ENCODE results near the gene ABCB6. TPM values are rescaled to one million over a fixed set of nuclear protein-coding genes. Genes with fewer than 3 reads are reported as not detected.
"Not testable (repeated sequence)": the region's sequence is repeated elsewhere in the genome, so short reads cannot be mapped to it uniquely, and the experiment has no call there.

ABCB6 gene
- total RNA-seq, 1 donor from 2014 or later = 36.1 TPM

DNA sequence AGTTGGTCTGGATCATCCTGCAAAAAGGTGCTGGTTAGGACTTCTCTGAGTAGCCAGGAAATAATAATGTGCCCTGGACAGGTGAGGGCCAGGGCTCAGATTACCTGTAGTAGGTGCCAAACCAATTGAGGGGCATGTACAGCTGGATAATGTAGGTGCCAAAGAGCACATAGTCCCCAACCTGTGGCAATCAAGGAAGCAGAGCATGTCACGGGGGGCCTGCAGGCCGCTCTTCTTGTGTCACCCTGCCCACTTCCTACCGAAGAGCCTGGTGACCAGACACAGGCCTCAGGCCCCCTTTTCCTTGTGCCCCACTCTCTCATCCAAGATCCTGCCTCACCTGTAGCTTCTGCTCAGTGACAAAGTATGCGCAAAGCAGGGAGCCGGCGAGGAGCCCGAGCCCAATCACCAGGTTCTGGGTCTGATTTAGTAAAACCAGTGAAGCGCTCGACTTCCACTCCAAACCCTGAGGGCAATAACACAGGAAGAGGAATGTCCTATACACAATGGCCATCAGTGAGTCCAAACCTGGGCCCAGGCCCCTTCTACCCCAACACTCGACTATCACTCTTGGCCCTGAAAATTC is 5.2 kb downstream of the ABCB6 start:
- no peak for DNase-seq (ENCODE audit: low spot score)

DNA sequence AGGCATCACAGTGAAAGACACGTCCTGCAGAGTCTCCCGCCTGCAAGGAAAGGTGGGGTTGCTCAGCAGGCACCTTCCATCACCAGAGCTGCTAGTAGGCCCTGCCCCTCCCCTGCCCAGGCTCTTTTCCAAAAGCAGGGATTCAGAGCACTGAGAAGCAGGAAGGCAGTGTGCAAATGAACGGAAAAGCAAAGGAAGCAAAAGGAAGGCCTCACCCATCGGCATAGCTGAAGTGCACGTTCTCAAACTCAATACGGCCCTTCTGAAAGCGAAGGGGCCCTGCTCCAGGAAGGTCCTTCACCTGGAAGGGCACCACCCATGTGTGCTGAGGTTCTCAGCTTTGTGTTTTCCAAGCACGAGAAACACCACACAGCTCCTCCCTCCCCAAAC is 5.7 kb downstream of the ABCB6 start:
- DNase-seq (ENCODE audit: low spot score) = no peak

DNA sequence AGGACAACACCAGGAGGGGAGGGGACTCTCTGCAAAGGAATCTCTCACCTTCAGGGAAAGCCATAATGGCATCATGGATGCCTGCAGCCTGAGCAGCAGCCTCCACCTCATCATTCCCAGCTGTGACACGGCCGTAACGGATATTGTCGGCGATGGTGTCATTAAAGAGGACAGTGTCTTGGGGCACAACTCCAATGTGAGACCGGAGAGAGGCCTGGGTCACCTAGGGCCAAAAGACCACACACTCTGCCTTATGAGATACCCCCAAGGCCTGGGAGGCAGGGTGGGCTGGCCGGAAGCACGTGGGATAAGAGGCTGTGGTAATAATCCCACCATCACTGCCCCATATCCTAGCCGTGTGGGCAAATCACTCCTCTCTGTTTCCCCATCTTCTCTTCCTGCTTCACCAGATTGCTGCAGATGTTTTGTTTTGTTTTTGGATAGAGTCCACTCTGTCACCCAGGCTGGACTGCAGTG is 7.8 kb downstream of the ABCB6 start:
- no peak for DNase-seq (ENCODE audit: low spot score)

DNA sequence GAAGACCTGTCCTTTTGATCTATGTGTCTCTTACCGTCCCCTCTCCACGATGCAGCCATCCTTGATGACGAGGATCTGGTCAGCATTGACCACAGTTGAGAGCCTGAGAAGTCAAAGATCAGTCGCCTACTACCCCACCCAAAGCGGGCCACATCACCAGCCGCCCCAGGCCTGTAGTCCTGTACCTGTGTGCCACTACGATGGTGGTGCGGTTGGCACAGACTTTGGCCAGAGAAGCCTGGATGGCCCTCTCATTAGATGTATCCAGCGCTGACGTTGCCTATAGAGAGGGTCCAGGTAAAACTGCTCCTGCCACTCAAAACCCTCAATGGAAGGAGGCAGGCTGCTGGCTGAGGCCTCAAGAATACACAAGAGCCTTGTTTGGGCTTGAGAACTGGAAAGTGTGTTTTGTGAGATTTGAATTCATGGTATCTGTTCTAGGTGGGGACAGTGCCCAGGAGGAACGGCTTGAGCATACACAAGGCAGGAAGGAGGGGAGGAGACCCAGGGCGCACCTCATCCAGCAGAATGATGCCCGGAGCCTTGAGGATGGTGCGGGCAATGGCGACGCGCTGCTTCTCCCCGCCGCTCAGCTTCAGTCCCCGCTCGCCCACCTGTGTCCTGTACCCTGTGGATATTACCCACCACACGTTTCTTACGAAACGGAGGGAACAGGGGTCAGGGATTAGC is 8.4 kb downstream of the ABCB6 start:
- no peak for DNase-seq (ENCODE audit: low spot score)

DNA sequence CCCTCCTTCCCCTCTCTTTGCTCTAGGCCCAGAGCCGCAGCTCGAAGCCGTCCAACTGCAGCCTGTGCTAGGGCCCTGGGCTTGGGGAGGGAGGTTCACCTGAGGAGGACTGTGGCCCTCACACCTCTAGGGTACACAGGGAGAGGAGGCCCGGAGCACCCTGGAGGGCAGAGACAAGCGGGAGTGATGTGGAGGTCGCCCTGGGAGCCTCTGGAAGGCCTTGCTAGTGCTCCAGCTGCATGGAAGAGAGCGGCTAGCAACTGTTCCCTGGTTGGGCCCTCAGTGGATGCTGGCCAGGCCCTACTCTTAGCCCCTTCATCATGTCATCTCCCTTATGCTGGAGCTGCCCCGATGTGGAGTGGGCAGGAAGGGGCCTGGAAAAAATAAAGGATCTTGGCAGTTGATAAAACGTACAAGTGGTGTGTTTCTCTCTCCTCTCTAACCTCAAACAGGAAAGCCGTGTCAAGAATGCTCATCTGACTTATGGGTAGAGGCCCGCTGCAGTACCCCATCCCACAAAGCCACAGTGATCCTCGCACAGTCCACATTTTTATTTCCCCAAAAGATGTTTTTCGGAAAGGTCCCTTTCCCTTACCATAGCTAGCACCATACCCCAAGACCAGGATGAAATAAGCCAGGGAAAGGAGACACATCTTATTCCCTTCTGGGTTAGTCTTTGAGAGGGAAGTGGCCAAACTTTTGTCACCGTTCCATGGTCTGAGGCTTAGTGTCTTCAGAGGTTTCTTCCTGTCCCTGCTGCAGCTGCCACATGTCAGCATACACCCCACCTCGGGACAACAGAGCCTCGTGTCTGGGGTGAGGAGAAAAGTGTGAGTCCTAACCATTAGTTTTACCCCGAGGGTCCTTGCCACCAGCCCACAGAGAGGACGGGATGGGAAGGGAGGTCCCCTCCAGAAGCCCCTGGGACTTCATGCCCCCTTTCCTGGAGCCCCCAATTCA is 9.2 kb downstream of the ABCB6 start:
- no peak for DNase-seq (ENCODE audit: low spot score)

DNA sequence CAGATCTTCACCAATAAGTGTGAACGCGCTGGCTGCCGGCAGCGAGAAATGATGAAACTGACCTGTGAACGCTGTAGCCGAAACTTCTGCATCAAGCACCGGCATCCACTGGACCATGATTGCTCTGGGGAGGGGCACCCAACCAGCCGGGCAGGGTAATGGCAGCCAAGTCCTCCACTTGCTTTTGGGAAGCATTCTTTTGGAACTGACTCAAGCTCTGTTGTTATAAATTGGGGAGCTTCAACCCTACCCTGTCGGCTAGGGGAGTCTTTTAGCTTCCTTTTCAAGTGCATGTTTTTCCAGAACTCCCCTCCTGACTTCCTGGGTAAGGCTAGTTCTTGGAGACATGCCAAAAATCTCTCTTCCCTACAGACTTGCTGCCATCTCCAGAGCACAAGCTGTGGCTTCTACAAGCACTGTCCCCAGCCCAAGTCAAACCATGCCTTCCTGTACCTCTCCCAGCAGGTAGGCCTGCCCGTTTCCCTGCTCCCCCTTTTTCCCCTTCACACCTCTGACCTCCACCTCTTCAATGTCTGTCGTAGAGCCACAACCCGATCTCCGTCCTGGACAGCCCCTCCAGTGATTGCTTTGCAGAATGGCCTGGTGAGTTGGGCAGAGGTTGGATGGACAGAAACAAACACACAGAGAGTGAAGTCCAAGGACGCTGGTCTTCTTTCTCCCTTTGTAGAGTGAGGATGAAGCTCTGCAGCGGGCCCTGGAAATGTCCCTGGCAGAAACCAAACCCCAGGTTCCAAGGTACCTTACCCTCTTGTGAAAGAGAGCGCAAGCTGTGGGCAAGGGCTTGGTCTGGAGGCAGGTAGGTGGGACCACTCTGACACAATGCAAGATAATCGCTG is 10.6 kb downstream of the ABCB6 start:
- DNase-seq (ENCODE audit: low spot score) = no peak

DNA sequence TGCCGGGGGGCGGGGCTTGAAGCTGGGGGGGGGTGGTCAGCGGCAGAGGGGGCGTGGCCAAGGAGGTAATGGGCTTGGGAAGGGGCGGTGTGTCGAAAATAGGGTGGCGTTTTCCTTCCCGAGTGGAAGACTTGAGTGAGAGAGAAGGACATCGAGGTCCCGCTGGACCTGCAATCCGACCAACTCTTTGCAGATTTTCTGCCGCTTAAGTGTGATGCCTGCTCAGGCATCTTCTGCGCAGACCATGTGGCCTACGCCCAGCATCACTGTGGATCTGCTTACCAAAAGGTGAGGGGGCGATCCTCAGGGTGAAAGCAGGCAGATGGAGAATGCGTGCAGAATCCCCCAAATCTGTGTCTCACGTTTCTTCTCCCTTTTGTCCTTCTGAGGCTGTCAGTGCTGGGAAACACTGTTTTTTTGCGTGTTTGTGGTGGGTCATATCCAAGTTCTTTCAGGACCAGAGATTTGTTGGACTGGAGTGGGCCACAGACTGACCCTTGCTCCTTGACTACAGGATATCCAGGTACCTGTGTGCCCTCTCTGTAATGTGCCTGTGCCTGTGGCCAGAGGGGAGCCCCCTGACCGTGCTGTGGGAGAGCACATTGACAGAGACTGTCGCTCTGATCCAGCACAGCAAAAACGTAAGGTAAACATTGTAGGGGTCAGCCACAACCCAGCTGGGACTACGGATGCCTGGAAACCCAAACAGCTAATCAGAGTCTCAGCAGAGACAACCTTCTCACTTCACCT is 11.4 kb downstream of the ABCB6 start:
- no peak for DNase-seq (ENCODE audit: low spot score)

DNA sequence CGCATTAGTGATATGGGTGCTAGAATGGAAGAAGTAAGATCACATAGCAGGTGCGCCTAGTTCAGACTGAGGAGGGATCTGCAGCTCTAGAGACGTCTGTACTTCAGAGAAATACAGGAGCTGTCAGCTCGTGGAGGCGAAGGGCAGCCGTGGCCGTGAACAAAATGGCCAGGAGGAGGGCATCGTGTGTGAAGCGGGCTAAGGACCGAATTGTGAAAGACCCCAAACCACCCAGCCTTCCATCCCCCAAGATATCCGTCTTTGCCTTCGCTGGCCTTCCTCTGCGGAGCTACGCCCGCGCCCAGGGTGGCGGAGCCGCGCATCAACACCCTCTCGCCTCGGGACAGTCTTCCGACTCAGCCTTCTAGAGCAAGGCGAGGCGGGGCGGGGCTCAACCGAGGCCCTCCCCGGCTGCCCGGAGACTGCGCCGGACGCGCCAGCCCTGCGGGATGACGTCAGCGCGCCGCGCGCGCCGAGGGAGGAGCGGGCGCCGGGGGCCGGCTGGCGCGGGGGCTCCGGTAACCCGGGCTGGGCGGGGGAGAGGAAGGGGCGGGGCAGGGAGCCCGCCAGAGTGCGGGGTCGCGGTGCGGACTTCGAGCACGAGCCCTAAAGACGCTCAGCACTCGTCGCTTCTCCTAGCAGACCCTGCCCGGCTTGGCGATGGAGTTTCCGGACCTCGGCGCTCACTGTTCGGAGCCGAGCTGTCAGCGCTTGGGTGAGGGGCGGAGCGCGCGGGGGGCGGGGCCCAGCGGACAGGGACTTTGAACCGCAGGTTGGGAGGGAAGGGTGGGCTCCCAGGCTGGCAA is 12.2 kb downstream of the ABCB6 start, which contains the start of gene ZFAND2B:
Gene ZFAND2B (plus strand): TSS at position 455 of the 806 bp plus-strand sequence. CDS start 206 bp downstream, at position 661.
- DNase-seq (ENCODE audit: low spot score) = peak; percentile 95

DNA sequence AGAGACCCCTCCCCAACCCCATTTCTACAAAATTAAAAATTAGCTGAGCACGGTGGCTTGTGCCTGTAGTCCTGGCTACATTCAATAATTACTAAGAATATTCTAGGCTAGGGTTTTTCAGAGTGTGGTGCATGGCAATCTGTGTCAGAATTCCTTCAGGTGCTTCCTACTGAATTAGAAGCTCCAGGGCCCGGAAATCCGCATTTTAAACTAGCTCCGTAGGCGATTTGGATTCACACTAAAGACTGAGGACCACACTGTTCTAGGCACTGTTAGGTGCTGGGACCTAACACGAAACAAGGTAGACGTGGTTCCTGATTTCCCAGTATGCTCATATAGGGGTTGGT is 12.8 kb downstream of the ABCB6 start:
- DNase-seq (ENCODE audit: low spot score) = no peak

DNA sequence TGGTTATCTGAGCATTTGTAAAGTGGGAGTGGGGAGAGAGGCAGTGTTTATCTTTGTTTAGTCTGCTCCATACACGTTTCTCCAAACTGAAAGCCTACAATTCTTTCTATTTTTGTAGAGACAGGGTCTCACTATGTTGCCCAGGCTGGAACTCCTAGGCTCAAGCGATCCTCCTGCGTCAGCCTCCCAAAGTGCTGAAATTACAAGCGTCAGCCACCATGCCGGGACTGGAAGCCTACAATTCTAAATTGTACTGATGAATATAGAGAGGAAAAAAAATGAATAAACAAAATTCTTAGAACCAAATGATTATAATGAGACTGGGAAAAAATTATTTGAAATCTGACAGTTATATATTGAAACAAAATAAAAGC is 13.6 kb downstream of the ABCB6 start:
- DNase-seq (ENCODE audit: low spot score) = no peak

DNA sequence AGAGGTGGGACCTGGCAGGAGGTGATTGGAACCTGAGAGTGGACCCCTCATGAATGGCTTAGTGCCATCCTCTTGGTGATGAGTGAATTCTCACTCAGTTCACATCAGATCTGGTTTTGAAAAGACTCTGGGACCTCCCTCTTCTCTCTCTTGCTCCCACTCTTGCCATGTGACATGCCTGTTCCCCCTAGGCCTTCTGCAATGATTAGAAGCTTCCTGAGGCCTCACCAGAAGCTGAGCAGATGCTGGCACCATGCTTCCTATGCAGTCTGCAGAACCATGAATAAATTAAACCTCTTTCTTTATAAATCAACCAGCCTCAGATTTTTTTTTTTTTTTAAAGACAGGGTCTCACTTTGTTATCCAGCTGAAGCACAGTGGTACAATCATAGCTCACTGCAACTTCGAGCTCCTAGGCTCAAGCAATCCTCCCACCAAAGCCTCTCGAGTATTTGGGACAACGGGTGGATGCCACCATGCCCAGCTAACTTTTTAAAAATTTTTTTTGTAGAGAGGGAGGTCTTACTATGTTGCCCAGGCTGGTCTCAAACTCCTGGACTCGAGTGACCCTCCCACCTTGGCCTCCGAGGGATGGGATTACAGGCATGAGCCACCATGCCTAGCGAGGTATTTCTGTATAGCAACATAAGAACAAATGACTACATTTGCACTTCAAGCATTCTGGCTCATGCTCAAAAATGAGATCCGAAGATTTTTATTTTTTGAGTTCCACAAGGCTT is 14.2 kb downstream of the ABCB6 start:
- no peak for DNase-seq (ENCODE audit: low spot score)

DNA sequence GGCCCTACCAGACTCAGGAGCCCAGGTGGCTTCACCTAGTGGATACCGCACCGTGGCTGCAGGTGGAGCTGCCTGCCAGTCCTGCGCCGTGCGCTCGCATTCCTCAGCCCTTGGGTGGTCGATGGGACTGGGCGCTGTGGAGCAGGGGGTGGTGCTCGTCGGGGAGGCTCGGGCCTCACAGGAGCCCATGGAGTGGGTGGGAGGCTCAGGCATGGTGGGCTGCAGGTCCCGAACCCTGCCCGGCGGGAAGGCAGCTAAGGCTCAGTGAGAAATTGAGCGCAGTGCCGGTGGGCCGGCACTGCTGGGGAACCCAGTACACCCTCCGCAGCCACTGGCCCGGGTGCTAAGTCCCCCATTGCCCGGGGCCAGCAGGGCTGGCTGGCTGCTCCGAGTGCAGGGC is 17.4 kb downstream of the ABCB6 start:
- DNase-seq (ENCODE audit: low spot score) = not testable (repeated sequence)

DNA sequence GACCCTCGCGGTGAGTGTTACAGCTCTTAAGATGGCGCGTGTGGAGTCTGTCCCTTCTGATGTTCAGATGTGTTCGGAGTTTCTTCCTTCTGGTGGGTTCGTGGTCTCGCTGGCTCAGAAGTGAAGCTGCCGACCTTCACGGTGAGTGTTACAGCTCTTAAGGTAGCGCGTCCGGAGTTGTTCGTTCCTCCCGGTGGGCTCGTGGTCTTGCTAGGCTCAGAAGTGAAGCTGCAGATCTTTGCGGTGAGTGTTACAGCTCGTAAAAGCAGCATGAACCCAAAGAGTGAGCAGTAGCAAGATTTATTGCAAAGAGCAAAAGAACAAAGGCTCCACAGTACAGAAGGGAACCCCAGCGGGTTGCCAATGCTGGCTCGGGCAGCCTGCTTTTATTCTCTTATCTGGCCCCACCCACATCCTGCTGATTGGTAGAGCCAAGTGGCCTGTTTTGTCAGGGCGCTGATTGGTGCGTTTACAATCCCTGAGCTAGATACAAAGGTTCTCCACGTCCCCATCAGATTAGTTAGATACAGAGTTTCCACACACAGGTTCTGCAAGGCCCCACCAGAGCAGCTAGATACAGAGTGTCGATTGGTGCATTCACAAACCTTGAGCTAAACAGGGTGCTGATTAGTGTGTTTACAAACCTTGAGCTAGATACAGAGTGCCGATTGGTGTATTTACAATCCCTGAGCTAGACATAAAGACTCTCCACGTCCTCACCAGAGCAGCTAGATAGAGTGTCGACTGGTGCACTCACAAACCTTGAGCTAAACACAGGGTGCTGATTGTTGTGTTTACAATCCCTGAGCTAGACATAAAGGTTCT is 18.0 kb downstream of the ABCB6 start:
- not testable (repeated sequence) for DNase-seq (ENCODE audit: low spot score)

DNA sequence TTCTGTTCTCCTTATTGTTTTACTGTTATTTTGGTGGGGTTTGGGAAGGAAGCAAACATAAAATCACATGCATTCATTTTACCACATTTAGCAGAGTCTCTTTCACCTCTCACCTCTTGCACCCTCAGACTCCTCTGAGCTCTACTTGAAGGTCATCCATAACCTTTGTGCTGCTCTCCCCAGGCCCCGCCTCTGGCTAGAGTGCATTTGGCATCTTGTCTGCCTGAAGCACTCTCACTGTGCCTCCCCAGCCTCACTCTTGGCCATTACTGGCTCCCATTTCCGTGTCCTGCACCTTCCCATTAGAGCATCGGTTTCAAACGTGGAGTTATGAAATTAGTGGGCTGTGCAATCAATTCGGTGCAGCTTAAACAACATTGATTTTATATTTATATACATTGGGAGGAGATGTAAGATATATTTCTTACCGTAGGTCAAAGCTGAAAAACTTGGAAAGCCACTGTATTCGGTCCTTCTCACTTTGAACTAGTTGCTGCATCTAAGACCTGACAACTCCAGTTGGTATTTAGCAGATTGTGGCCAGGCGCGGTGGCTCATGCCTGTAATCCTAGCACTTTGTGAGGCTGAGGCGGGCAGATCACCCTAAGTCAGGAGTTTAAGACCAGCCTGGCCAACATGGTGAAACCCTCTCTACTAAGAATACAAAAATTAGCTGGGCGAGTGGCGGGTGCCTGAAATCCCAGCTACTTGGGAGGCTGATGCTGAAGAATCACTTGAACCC is 19.1 kb downstream of the ABCB6 start:
- no peak for DNase-seq (ENCODE audit: low spot score)

DNA sequence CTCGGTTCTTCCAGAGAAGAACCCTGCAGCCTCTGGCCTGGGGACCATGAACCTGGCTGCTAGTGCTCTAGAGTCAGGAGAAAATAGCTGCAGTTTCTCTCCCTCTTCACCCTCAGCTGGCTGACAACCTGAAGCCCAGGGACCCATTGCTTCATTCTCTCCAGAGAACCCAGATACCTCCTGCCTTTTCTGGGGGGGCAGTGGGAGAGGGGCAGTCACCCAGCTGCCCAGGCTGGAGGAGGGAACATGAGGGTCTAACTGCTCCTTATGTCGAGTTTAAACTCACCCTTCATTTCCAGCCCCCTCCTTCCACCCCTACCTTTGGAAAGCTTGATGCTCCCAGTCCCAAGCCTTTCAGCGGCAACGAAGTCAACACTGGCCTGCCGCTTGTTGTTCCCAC is 19.8 kb downstream of the ABCB6 start:
- no peak for DNase-seq (ENCODE audit: low spot score)

DNA sequence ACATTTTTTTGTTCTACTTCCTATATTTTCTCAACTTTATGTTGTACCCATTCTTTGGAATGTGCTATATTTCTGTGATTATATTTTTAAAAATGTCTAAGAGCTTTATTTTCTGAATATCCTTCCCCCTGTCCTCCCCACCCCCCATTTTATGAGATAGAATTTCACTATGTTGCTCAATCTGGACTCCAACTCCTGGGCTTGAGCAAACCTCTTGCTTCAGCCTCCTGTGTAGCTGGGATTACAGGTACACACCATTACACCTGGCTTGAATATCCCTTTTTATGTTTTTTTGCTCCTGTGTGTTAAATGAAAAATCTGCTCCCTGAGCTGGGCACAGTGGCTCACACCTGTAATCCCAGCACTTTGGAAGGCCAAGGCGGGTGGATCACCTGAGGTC is 21.4 kb downstream of the ABCB6 start:
- DNase-seq (ENCODE audit: low spot score) = no peak

DNA sequence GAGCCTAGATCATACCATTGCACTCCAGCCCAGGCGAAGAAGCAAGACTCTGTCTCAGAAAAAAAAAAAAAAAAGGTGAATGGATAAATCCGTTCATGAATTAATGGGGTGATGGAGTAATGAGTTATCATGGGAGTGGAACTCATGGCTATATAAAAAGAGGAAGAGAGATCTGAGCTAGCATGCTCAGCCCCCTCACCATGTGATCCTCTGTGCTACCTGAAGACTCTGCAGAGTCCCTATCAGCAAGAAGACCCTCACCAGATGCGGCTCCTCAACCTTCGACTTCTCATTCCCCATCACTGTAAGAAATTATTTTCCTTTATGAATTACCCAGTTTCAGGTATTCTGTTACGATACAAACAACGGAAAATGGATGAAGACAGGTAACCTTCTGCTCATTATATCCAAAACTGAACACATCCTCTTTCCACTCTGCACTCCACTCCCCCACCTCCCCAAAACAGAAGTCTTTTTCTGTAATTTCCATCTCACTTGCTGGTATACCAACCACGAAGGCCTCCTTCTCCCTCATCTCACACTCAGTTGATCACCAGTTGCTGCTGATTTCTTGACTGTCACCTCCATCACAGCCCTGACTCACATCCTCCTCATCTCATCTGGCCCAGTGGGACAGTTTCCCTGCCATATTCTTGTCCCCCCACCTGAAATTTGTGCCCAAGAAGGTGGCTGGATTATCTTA is 31.9 kb downstream of the ABCB6 start:
- DNase-seq (ENCODE audit: low spot score) = no peak
